ENCODE results near the gene CENPE. TPM values are rescaled to one million over a fixed set of nuclear protein-coding genes. Genes with fewer than 3 reads are reported as not detected.

The CENPE gene
- total RNA-seq, 1 experiment from 2014 or later: 38.1 TPM

- Histone ChIP-seq H3K79me2 (ENCODE audit: insufficient read depth, low read length) (no peaks in the 10 kb centered on the region), H2BK120ac (ENCODE audit: low read depth, low read length, poor library complexity, severe bottlenecking) (no peak overlapping the region), H2AFZ (ENCODE audit: low read length) (no peak overlapping the region), H3K9me3 (ENCODE audit: control insufficient read depth, low read depth, low read length) (no peaks in the 10 kb centered on the region), H2BK20ac (ENCODE audit: low read depth, low read length, poor library complexity, severe bottlenecking) (no peak overlapping the region), H3K4ac (ENCODE audit: low read depth, low read length) (no peak overlapping the region), H4K91ac (ENCODE audit: insufficient read length, low read depth, low read length) (no peak overlapping the region), H4K20me1 (ENCODE audit: control insufficient read depth, insufficient read depth, insufficient read length) (no peaks in the 10 kb centered on the region), H3T11ph (ENCODE audit: low read length) (no peak overlapping the region), H2BK12ac (ENCODE audit: insufficient read length, low read depth, low read length) (no peak overlapping the region), H3K23ac (ENCODE audit: insufficient read length, low read depth, low read length) (no peak overlapping the region), H3K27ac (ENCODE audit: insufficient read length, low read depth, low read length) (no peak overlapping the region), H4K5ac (ENCODE audit: insufficient read length, low read depth, low read length) (no peak overlapping the region), H3K79me1 (ENCODE audit: insufficient read depth, low read depth, low read length, poor library complexity, severe bottlenecking) (no peaks in the 10 kb centered on the region), H3K9ac (ENCODE audit: extremely low read depth, insufficient read length, low read length) (no peak overlapping the region), H3K18ac (ENCODE audit: insufficient read length, low read depth, low read length) (no peak overlapping the region), H4K8ac (replicated peaks; ENCODE audit: insufficient read length, low read depth, low read length) (no peak overlapping the region), H3K4me2 (ENCODE audit: insufficient read depth, insufficient read length, low read length) (no peak overlapping the region), H3K14ac (ENCODE audit: insufficient read depth, low read length) (no peak overlapping the region), H2BK15ac (ENCODE audit: low read depth, low read length) (no peak overlapping the region), H3K4me1 (ENCODE audit: insufficient read depth, low read length) (no peaks in the 10 kb centered on the region), H3K56ac (ENCODE audit: insufficient read length, low read depth, low read length) (no peak overlapping the region), H2AK5ac (ENCODE audit: insufficient read length, low read length) (no peak overlapping the region), H3K27me3 (ENCODE audit: insufficient read depth, low read length) (no peaks in the 10 kb centered on the region), H2BK5ac (ENCODE audit: insufficient read length, low read length) (no peak overlapping the region), H3K23me2 (ENCODE audit: insufficient read length, low read depth, low read length, poor library complexity, severe bottlenecking) (no peaks in the 10 kb centered on the region)
- no peaks in the 10 kb centered on the region for H3K9me3 Mint-ChIP-seq
- WGBS (ENCODE audit: extremely low coverage, insufficient read length, low lambda C conversion rate): no CpG with 5 or more reads among the region's 4 CpGs
- no peaks in the 10 kb centered on the region for H3K4me1 Mint-ChIP-seq
- peak overlapping the region in 1 of 3 experiments; percentile 24; a peak in 1 of 7 replicates for H3K27ac Mint-ChIP-seq
- TF ChIP-seq CTCF (conservative IDR thresholded peaks at IDR 0.05): no peak
- DNase-seq: no peak
- no peaks in the 10 kb centered on the region for H3K27me3 Mint-ChIP-seq (ENCODE audit: low read depth)
- H3K36me3 Mint-ChIP-seq (ENCODE audit: insufficient read depth in 1 of 3, low read depth in 3 of 3): peaks cover 24 to 66% (median 63%) of the 10 kb centered on the region in 3 experiments; a peak in 6 of 7 replicates
- H3K4me3 Mint-ChIP-seq: no peak overlapping the region
Measured at GRCh38 chr4:103158760-103159159, 39.4 kb downstream of the CENPE start.

Data from H9 (cell line).